ENCODE results near the gene ZNF625. TPM values are rescaled to one million over a fixed set of nuclear protein-coding genes. Genes with fewer than 3 reads are reported as not detected.
"Not testable (repeated sequence)": the region's sequence is repeated elsewhere in the genome, so short reads cannot be mapped to it uniquely, and the experiment has no call there.

ZNF625 gene
- total RNA-seq, 2 donors from 2014 or later = 2.0 to 4.6 TPM

DNA sequence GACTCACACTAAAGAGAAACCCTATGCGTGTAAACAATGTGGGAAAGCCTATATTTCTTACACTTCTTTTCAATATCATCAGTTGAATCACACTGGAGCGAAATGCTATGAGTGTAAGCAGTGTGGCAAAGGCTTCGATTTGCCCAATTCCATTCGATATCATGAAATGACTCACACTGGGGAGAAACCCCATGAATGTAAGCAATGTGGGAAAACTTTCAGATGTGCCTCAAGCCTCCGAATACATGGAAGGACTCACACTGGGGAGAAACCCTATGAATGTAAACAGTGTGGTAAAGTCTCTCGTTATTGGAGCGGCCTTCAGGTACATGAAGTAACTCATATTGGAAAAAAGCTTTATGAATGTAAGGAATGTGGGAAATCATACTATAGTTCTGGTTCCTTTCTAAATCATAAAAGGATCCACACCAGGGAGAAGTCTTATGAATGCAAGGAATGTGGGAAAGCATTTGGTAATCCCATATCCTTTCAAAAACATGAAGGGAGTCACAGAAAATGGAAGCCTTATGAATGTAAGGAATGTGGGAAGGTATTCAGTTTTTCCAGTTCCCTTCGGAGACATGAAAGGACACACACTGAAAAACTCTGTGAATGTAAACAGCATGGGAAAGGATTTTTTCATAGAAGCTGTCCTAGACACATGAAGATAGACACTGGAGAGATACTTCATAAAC lies 44.4 kb downstream of the ZNF625 start:
- no peaks in the 10 kb centered on the region for H3K9me3 ChIP-seq
- DNase-seq = no peak

DNA sequence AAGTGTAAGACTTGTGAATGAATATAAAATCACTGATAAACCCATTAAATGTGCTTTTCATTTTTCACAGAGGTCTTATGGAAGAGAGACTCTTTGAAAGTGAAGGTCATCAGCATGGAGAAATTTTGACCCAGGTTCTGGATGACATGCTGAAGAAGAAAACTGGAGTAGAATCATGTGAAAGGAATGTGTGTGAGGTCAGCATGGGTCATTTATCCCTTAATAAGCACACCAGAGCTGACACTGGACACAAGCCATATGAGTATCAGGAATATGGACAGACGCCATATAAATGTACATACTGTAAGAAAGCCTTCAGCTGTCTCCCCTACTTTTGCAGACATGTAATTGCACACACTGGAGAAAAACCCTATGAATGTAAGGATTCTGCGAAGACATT lies 45.4 kb downstream of the ZNF625 start:
- Histone ChIP-seq H3K27ac (no peak overlapping the region), H3K27me3 (no peaks in the 10 kb centered on the region), H3K4me1 (no peaks in the 10 kb centered on the region), H3K36me3 (no peaks in the 10 kb centered on the region), H3K9me3 (no peaks in the 10 kb centered on the region), H3K4me3 (no peak overlapping the region), H3K9ac (ENCODE audit: low read depth in 2 of 2, low read length in 2 of 2) (no peak overlapping the region)
- TF ChIP-seq, protein P1, sequence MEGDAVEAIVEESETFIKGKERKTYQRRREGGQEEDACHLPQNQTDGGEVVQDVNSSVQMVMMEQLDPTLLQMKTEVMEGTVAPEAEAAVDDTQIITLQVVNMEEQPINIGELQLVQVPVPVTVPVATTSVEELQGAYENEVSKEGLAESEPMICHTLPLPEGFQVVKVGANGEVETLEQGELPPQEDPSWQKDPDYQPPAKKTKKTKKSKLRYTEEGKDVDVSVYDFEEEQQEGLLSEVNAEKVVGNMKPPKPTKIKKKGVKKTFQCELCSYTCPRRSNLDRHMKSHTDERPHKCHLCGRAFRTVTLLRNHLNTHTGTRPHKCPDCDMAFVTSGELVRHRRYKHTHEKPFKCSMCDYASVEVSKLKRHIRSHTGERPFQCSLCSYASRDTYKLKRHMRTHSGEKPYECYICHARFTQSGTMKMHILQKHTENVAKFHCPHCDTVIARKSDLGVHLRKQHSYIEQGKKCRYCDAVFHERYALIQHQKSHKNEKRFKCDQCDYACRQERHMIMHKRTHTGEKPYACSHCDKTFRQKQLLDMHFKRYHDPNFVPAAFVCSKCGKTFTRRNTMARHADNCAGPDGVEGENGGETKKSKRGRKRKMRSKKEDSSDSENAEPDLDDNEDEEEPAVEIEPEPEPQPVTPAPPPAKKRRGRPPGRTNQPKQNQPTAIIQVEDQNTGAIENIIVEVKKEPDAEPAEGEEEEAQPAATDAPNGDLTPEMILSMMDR (IDR thresholded peaks at IDR 0.05) = no peak
- DNase-seq = no peak
- intact Hi-C loops (cut with DNase I) = no loop called here

More for the DNA sequence above, 44.4 kb downstream of the ZNF625 start:
- no peaks in the 10 kb centered on the region for H3K27me3 ChIP-seq
- H3K36me3 ChIP-seq = no peaks in the 10 kb centered on the region
- intact Hi-C loops (cut with DNase I) = no loop called here
- no peak overlapping the region for H3K27ac ChIP-seq
- no peaks in the 10 kb centered on the region for H3K4me1 ChIP-seq
- H3K4me3 ChIP-seq = no peak overlapping the region
- TF ChIP-seq, protein P1 (IDR thresholded peaks at IDR 0.05) = no peak
- no peak overlapping the region for H3K9ac ChIP-seq (ENCODE audit: low read depth in 2 of 2, low read length in 2 of 2)

DNA sequence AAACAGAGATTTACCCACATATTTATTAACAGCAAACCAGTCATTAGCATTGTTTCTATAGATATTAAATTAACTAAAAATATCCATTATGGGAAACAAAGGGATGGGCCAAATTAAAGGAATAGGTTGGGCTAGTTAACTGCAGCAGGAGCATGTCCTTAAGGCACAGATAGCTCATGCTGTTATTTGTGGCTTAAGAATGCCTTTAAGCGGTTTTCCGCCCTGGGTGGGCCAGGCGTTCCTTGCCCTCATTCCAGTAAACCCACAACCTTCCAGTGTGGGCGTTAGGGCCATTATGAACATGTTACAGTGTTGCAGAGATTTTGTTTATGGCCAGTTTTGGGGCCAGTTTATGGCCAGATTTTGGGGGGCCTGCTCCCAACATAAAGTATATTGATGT lies 52.6 kb downstream of the ZNF625 start:
- intact Hi-C loops (cut with DNase I); H3K9me3 ChIP-seq; H3K4me1 ChIP-seq; H3K36me3 ChIP-seq; H3K9ac ChIP-seq (ENCODE audit: low read depth in 2 of 2, low read length in 2 of 2); H3K27ac ChIP-seq; H3K4me3 ChIP-seq; DNase-seq; H3K27me3 ChIP-seq: not testable (repeated sequence)

DNA sequence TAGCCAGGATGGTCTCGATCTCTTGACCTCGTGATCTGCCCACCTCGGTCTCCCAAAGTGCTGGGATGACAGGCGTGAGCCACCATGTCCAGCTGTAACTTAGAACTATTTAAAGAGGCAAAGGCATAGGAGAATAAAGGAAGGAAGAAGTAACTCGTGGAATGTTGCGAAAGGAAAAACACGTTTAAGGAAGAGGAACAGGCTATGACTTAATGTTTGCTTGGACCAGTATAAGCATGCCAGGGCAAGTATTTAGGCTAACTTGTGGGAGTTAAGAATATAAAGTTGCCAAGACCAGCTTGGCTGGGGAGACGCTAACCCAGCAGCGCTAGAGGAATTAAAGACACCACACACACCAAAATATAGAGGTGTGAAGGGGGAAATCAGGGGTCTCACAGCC lies 58.5 kb downstream of the ZNF625 start:
- no peaks in the 10 kb centered on the region for H3K27me3 ChIP-seq
- H3K4me1 ChIP-seq = no peaks in the 10 kb centered on the region
- intact Hi-C loops (cut with DNase I) = no loop called here
- H3K9me3 ChIP-seq = no peaks in the 10 kb centered on the region
- TF ChIP-seq, protein P1 (IDR thresholded peaks at IDR 0.05) = no peak
- no peak overlapping the region for H3K4me3 ChIP-seq
- no peaks in the 10 kb centered on the region for H3K36me3 ChIP-seq
- H3K9ac ChIP-seq (ENCODE audit: low read depth in 2 of 2, low read length in 2 of 2) = no peak overlapping the region
- no peak overlapping the region for H3K27ac ChIP-seq
- DNase-seq = no peak

DNA sequence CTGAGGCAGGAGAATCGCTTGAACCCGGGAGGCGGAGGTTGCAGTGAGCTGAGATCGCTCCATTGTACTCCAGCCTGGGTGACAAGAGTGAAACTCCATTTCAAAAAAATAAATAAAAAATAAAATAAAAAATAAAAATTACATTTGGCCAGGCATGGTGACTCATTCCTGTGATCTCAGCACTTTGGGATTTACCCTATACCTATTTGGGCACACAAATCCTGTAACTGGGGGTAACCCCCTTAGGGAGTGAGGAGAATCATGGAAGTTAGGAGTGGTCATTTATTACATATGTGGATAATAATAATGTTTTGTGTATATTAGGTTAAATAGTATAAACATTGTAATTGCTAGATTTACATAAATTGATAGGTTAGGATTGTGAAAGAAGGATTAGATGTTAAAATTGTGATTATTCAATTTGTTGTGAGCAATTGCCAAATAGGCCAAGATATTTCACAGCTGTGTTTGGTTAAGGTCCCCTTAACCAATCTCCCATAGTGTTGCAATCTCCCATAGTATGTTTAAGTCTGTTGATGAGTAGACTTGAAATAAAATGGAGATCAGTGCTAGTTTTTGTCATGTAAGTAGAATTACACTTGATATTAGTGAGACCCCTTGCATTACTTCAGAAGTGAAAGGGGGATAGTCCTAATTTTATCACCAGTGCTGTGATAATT lies 61.3 kb downstream of the ZNF625 start:
- Histone ChIP-seq H3K9me3 (no peaks in the 10 kb centered on the region), H3K27ac (no peak overlapping the region), H3K36me3 (no peaks in the 10 kb centered on the region), H3K27me3 (no peaks in the 10 kb centered on the region), H3K4me3 (no peak overlapping the region), H3K9ac (ENCODE audit: low read depth in 2 of 2, low read length in 2 of 2) (no peak overlapping the region), H3K4me1 (no peaks in the 10 kb centered on the region)
- DNase-seq = no peak
- TF ChIP-seq, protein P1 (IDR thresholded peaks at IDR 0.05) = no peak
- intact Hi-C loops (cut with DNase I) = no loop called here

Other genes starting within 250 kb of the ZNF625 start
- 10 to 100 TPM; 13.4 to 17.1 TPM for gene ZNF700, start 231.6 kb downstream of the ZNF625 start, total RNA-seq
- 1 to 10 TPM; 2.5 to 4.1 TPM for gene ZNF763, start 191.7 kb downstream of the ZNF625 start, total RNA-seq
- 1 to 10 TPM; 2.0 to 3.5 TPM for gene ZNF433, start 121.1 kb downstream of the ZNF625 start, total RNA-seq
- 1 to 10 TPM in 1 of 2 donors, under 1 TPM in 1; 0.32 to 1.1 TPM for gene ZNF878, start 103.8 kb downstream of the ZNF625 start, total RNA-seq
- 10 to 100 TPM in 1 of 2 donors, 1 to 10 TPM in 1; 8.3 to 12.4 TPM for gene ZNF844, start 92.0 kb downstream of the ZNF625 start, total RNA-seq
- gene ZNF20, start 16.4 kb downstream of the ZNF625 start, total RNA-seq = 1 to 10 TPM; 3.4 to 4.8 TPM
- gene ZNF136, start 6.4 kb upstream of the ZNF625 start, total RNA-seq = 1 to 10 TPM; 4.6 to 7.1 TPM
- 10 to 100 TPM; 13.8 to 15.4 TPM for gene ZNF44, start 138.1 kb upstream of the ZNF625 start, total RNA-seq
- gene ZNF563, start 176.9 kb upstream of the ZNF625 start, total RNA-seq = 1 to 10 TPM; 2.7 to 3.0 TPM
- gene ZNF442, start 208.9 kb upstream of the ZNF625 start, total RNA-seq = 1 to 10 TPM; 1.6 to 3.2 TPM
- 1 to 10 TPM; 7.3 to 7.6 TPM for gene ZNF799, start 244.5 kb upstream of the ZNF625 start, total RNA-seq